Central memory CD8-positive, alpha-beta T cell (primary cell): ENCODE measurements around the gene DSTN.

Experiments
- ATAC-seq: fragments of 150-1000 bp; cut with Tn5 transposase; replicated peaks from 2 replicates; pipeline ENCODE4 v1.10.0; 2022; ENCODE audit warnings: mild to moderate bottlenecking, moderate FRiP score, moderate number of reproducible peaks; ENCODE audit not compliant: poor library complexity, severe bottlenecking; ENCODE audit errors: extremely low read depth
- DNase-seq, 2 donors: peaks; one replicate each; pipeline ENCODE4 v3.0.0; 2021; ENCODE audit warnings: low spot score in 2 of 2
- H3K27ac Mint-ChIP-seq: one replicate; pipeline ENCODE4 v1.8.0; 2022; ENCODE audit warnings: low read depth, mild to moderate bottlenecking, moderate library complexity, mixed read lengths
- H3K27me3 Mint-ChIP-seq: one replicate; pipeline ENCODE4 v1.8.0; 2022; ENCODE audit warnings: mixed read lengths
- H3K36me3 Mint-ChIP-seq: one replicate; pipeline ENCODE4 v1.8.0; 2022; ENCODE audit warnings: mild to moderate bottlenecking, moderate library complexity, mixed read lengths; ENCODE audit not compliant: insufficient read depth
- H3K4me1 Mint-ChIP-seq: one replicate; pipeline ENCODE4 v1.8.0; 2022; ENCODE audit warnings: mixed read lengths
- H3K4me3 Mint-ChIP-seq: one replicate; pipeline ENCODE4 v1.8.0; 2022; ENCODE audit warnings: mild to moderate bottlenecking, moderate library complexity, mixed read lengths
- H3K9me3 Mint-ChIP-seq: one replicate; pipeline ENCODE4 v1.8.0; 2022; ENCODE audit warnings: mixed read lengths

Gene DSTN

DNA sequence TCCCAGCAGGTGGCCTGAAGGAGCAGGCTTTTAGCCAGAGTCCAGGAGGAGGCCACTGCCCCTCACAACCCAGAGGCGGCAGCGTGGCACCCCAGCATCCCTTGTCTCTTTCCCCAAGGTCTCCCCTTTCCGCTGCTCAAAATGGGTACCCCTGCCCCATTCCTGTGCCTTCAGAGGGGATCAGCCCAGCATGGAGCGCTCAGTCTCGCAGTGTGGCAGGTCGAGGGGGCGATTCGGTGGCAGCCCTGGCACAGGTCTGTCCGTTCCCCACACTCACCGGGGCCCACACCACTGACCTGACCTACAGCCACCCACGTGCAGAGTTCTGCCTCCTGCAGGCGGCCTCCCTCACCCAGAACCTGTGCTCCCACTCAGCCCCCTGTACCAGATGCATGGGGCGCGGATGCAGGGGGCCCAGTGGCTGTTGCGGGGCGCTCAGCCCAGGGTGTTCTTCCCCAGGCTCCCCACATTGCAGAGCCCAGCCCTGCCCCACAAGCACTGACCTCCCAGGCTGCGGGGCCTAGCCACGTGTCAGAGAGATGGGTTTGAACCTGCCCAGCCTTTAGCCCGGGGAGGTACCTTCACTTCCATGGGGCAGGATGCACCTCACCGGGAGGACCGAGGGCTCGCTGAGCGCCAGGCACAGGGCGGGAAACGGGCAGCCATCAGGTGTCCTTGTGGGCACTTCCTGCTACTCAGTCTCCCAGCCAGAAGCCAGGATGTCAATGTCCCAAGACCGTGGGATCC is 41.8 kb downstream of the DSTN start:
- ATAC-seq, result no peak
- peaks cover 18% of the 10 kb centered on the region for H3K36me3 Mint-ChIP-seq
- no peak for DNase-seq
- H3K27me3 Mint-ChIP-seq, result no peaks in the 10 kb centered on the region
- H3K4me3 Mint-ChIP-seq, result peak overlapping the region; percentile 69
- peaks cover 26% of the 10 kb centered on the region for H3K4me1 Mint-ChIP-seq
- H3K27ac Mint-ChIP-seq, result peak overlapping the region; percentile 98
- H3K9me3 Mint-ChIP-seq, result no peaks in the 10 kb centered on the region

DNA sequence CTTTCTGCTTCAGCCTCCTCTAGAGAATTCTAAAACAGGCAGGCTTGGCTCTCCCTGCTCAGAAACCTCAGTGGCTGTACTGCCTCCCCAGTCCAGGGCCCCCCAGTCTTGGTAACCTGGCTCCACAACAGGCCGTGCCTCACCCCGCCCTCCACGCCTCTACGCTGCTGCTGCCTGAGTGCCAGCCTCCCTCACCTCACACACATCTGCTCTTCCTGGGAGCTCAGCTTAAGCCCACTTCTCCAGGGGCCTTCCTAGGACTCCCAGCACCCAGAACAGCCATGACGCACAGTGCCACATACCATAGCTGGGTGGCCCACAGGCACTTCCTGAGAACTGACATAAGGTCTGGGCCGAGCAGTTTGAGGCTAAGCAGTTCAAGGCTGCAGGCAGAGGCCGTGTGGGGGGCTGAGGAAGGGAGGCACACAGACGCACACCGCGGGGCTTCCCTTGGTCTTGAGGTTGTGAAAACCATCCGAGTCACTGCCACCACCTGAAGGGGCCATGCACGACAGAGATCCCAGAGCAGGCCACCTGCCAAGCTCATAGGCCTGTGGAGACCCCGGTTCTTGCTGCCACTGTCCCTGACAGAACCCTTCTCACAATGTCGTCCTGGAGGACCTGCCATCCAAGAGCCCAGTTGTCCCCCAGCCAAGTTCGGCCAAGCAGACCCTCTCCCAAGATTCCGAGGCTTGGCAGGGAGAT is 42.6 kb downstream of the DSTN start:
- peaks cover 26% of the 10 kb centered on the region for H3K4me1 Mint-ChIP-seq

DNA sequence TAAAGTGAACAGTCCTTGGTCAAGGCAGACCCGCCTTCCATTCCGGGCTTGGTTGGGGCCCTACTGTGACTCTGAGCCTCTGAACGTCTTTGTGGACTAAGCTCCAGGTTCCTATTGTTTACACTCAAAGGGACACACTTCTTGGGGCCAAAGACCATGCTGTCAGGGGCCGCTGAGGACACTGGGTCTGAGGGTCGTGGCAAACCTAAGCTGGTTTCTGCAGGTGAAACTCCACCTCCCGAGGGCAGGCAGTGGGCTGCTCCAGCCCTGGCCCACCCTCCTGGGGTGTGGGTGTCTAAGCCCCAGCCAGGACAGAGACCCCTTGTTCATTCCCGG is 43.1 kb downstream of the DSTN start:
- peaks cover 26% of the 10 kb centered on the region for H3K4me1 Mint-ChIP-seq
- peaks cover 16% of the 10 kb centered on the region for H3K36me3 Mint-ChIP-seq
- peak overlapping the region; percentile 98 for H3K27ac Mint-ChIP-seq
- ATAC-seq, result no peak
- H3K27me3 Mint-ChIP-seq, result no peaks in the 10 kb centered on the region
- H3K9me3 Mint-ChIP-seq, result no peaks in the 10 kb centered on the region
- H3K4me3 Mint-ChIP-seq, result peak overlapping the region; percentile 69
- DNase-seq, result no peak

More for the DNA sequence above, 42.6 kb downstream of the DSTN start:
- no peaks in the 10 kb centered on the region for H3K27me3 Mint-ChIP-seq
- peak overlapping the region; percentile 69 for H3K4me3 Mint-ChIP-seq
- peak overlapping the region; percentile 98 for H3K27ac Mint-ChIP-seq
- ATAC-seq (peak; percentile 81), DNase-seq (peak; percentile 38 to 59)
- peaks cover 19% of the 10 kb centered on the region for H3K36me3 Mint-ChIP-seq
- H3K9me3 Mint-ChIP-seq, result no peaks in the 10 kb centered on the region

DNA sequence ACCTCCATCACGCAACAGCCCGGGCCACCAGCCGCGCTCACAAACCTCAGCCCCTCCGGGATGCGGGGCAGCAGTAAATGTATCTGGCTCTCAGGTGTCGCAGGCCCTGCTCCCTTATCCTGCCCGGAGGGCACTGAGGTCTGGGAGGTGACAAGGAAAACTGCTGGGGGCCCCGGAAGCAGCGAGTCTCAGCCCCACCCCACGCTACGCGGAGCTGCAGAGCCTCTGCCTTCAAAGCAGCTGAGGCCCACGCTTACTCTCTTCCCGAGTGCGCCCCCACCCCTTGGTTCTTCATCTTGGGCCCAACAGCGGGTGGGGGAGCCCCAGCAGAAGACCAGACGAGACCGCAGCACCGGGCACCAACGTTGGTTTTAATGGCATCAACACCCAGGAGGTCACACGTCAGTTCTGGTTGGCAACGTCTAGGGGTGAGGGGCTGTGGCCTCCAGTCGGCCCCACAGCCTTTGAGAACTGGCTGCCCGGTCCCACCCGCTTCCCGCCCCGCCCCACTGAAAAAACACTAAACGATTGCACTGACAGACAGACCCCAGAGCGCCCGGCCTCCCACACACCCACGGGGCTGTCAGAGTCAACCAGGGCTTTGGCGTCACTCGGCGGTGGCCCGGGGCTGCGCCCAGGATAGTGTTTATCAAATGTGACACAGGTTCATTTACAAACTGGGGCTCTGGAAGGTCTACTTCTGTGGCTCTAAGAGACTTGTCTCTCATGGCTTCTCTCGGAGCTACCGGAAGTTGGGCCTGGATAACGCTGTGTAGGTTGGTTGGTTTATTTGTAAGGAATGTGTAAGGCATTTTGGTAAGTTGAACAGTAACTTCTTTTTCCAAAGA is 43.7 kb downstream of the DSTN start:
- Mint-ChIP-seq H3K36me3 (peaks cover 17% of the 10 kb centered on the region), H3K27me3 (no peaks in the 10 kb centered on the region), H3K9me3 (no peaks in the 10 kb centered on the region), H3K4me1 (peaks cover 30% of the 10 kb centered on the region), H3K4me3 (no peak overlapping the region), H3K27ac (peak overlapping the region; percentile 13)
- no peak for ATAC-seq
- DNase-seq, result no peak

DNA sequence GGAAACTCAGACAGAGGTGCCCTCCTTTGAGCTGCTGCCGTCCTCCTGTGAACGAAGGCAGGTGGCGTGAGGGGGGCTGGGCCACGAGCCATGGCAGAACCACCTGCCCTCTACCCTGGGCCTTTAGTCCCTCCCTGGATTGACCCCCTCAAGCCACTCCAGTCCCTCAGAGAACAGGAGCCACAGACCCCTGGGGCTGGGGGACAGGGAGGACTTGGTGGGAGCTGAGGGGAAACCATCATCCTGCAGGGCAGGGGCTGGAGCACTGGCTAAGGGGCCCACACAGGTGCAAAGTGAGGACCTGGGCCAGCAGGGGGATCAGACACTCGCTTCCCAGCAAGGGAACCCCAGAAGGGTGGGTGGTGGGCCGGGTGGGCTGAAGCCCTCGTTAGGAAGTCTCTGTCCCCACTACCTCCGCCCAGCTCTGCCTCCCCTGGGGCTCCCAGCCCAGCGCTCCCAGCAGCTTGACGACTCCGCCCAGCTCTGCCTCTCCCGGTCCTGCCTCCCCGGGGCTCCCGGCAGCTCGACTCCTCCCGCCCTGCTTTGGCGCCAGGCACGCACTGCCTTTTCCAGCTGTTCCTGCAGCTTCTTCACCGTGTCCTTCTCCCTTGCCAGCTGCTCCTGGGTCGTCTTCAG is 44.4 kb downstream of the DSTN start:
- Mint-ChIP-seq H3K36me3 (peaks cover 14% of the 10 kb centered on the region), H3K4me1 (peaks cover 28% of the 10 kb centered on the region), H3K27me3 (no peaks in the 10 kb centered on the region), H3K4me3 (no peak overlapping the region), H3K9me3 (no peaks in the 10 kb centered on the region), H3K27ac (peak overlapping the region; percentile 13)
- DNase-seq, result no peak
- no peak for ATAC-seq

DNA sequence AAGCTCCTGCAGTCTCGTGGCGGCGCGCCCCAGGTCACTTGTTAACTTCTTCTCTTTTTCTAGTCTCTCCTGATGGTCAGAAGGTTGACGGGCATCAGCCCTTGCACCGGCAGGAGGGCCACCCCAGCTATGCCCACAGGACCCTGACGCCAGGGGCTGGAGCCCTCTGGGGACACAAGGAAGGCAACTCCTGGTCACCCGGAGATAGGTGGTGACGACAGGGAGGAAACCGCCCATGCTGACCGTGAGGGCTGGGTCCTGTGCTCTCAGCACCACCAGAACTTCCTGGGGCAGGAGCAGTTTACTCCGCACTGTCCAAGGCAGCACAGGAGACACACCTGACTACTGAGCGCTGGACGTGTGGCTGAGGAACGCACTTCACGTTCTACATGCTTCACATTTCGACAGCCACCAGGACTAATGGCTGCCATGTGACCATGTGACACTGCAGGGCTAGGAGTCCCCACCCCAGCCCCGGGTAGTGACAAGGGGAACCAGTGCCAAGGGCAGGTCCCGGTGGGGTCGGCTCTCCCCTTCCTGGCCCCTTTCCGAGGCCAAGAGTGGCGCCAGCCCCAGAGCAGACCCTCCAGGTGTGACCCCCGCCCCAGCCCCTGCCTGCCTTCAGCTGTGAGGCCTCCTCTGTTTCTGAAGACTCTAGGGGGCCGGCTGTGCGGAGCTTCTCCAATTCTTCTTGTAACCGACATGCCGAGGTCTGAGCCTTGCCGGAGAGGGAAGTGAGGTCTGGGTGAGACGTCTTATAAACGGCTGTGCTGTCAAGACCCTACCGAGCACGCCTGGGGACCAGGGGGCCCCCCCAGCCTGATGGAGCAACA is 45.2 kb downstream of the DSTN start:
- ATAC-seq (no peak), DNase-seq (no peak)
- no peaks in the 10 kb centered on the region for H3K27me3 Mint-ChIP-seq
- no peaks in the 10 kb centered on the region for H3K9me3 Mint-ChIP-seq
- peaks cover 11% of the 10 kb centered on the region for H3K36me3 Mint-ChIP-seq
- H3K4me1 Mint-ChIP-seq, result peaks cover 22% of the 10 kb centered on the region
- no peak overlapping the region for H3K27ac Mint-ChIP-seq
- H3K4me3 Mint-ChIP-seq, result no peak overlapping the region

DNA sequence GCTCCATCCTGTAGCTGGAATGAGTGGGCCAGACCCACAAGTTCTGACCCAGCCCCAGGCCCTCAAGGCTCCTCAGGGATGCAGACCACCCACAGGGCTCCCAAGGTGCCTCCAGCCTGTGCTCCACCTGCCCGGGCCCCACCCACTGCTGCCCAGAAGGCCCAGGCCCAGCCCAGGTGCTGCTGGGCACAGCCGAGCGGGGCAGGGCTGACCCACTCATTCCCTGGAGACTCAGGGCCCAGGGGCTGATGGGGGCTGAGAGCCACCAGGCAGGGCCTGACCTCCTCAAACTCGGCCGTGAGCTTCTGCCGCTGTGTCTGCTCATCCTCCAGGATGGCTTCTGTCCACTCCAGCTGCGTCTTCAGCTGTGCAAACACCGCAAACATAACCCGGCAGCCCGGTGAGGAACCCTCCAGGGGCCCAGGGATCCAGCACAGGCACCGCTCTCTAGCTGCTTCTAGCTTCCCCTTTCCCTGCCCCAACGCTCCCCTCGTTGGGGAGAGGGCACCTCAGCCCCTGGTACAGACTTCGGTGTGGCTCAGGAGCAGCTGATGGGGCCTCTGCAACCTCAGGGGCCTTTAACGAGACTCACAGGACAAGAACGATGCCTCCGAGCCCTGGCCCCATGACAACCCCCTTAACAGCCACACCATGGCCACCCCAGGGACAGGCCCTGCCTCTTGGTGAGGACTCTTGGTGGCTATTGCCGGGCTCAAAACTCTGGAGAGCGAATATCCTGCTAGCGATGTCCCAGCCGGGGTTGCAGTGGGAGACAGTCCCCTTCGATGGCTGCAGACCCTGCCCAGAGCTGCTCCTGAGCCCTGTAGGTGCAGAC is 46.0 kb downstream of the DSTN start:
- peak in 1 of 2 donors; percentile 12 for DNase-seq
- no peak overlapping the region for H3K4me3 Mint-ChIP-seq
- peaks cover 16% of the 10 kb centered on the region for H3K4me1 Mint-ChIP-seq
- H3K9me3 Mint-ChIP-seq, result no peaks in the 10 kb centered on the region
- ATAC-seq, result no peak
- H3K27me3 Mint-ChIP-seq, result no peaks in the 10 kb centered on the region
- H3K27ac Mint-ChIP-seq, result no peak overlapping the region
- H3K36me3 Mint-ChIP-seq, result peaks cover 13% of the 10 kb centered on the region

DNA sequence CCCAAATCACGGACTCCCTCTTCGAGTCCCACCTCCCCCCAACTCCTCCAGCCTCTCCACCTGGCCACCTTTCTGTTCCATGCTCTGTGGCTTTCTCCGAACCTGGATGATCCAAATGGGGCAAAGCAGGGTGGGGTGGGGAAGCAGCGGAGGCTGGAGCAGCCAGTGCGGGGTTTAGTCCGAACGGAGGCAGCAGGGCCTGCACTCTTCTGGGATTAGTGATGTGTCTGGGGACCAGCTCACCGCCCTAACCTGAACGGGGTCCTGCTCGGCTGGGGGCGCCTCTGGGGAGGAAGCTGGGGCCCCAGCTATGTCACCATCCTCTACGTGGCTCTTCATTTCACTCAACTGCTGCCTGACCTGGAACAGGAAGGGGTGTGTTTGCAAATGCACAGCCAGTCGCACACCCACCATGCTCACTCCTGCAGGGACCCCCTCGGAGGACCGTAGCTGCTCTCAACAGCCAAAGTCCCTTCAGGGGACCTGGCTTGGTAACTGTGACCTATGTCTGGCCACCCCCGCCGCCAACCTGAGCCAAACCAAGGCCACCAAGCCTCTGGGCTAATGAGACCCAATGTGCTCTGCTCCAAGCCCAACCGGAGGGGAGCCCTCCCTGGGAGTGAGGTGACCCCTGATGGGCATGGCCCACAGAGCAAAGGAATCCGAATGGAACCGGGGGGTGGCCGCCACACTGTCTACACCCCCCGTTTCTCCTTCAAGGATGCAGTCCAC is 46.8 kb downstream of the DSTN start:
- peaks cover 16% of the 10 kb centered on the region for H3K4me1 Mint-ChIP-seq
- ATAC-seq (no peak), DNase-seq (peak in 1 of 2 donors; percentile 6)
- H3K27me3 Mint-ChIP-seq, result no peaks in the 10 kb centered on the region
- no peak overlapping the region for H3K4me3 Mint-ChIP-seq
- H3K9me3 Mint-ChIP-seq, result no peaks in the 10 kb centered on the region
- H3K27ac Mint-ChIP-seq, result no peak overlapping the region
- H3K36me3 Mint-ChIP-seq, result peaks cover 12% of the 10 kb centered on the region

DNA sequence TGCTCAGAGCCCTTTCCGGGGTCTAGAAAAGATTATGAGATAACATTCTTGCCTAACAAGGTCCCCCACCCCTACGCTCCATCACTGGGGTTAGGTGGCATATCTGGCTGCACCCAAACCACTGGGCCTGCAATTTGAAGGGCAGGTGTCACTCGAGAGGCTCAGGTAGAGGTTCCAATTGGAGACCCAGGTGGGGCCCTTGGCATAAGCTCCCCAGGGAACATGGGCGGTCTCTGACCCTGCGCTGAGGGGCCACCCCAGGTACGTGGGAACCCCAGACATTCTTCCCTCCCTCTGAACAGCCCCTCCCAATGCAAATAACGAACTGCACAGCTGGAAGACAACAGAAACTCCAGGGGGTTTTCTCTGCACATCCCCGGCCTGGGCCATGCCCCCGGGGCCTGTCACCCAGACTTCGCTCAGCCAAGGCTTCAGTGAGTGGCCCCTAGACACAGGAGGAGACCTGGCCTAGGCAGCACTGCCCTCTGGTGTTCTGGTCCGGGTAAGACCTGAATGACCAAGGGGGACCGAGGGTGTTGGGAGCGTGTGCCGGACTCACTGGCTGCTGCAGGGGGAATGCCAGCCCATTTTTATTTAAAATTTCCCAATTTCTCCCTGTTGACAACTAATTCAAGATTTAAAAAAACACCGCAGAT is 47.5 kb downstream of the DSTN start:
- Mint-ChIP-seq H3K4me3 (no peak overlapping the region), H3K27ac (no peak overlapping the region), H3K27me3 (no peaks in the 10 kb centered on the region), H3K9me3 (no peaks in the 10 kb centered on the region), H3K4me1 (peaks cover 13% of the 10 kb centered on the region), H3K36me3 (peaks cover 12% of the 10 kb centered on the region)
- peak in 1 of 2 donors; percentile 28 for DNase-seq
- no peak for ATAC-seq

DNA sequence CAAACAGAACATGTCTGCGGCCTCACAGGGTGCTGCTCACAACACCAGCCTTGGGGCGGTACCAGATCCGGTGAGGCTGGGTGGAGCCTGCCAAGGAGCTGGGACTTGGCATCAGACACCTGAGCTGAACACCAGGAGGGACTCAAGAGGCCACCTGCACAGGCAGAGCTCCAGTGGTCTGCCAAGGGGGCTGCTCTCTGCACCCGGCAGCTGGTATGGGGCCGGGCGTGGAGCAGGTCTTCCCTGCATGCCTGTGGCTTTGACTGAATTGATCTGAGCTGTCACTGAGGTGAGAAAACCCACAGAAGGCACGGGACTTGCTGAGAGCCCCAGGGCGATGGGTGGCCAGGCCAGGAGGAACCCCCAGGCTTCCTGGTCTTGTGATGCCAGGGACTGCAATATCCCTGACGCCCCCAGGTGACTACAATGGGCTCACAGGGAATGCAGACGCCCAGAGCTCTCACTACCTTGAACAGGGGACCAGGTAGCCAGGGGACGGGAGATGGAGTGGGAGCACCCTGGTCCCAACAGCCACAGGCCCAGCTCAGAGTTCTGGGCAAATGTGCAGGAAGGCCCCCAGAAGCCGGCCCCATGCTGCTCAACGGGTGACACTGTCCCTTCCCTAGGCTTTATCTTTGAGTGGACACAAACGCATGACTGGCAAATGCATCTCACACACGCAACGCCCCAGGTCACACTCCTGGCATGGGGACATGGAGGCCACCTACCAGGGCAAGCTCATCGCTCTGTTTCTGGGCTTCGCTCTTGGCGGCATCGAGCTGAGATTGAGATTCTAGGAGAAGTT is 48.2 kb downstream of the DSTN start:
- H3K9me3 Mint-ChIP-seq, result no peaks in the 10 kb centered on the region
- no peak overlapping the region for H3K4me3 Mint-ChIP-seq
- H3K27ac Mint-ChIP-seq, result no peak overlapping the region
- ATAC-seq (no peak), DNase-seq (peak in 1 of 2 donors; percentile 10)
- no peaks in the 10 kb centered on the region for H3K27me3 Mint-ChIP-seq
- peaks cover 6% of the 10 kb centered on the region for H3K4me1 Mint-ChIP-seq
- peaks cover 9% of the 10 kb centered on the region for H3K36me3 Mint-ChIP-seq
